K562 (cell line): ENCODE data around the gene SMC6. TPM values are rescaled to one million over a fixed set of nuclear protein-coding genes. Genes with fewer than 3 reads are reported as not detected.
A peak's percentile ranks its signal among the peaks of the same experiment; 100 is the strongest.

Experiments
- CBFA2T3 ChIP-seq: fragments of 450-650 bp; IDR thresholded peaks from 2 replicates; pipeline ENCODE4 v1.6.1; 2017
- CHCHD3 ChIP-seq: fragments of 250-450 bp; sonication (Bioruptor Pico); IDR thresholded peaks from 2 replicates; pipeline ENCODE4 v2.1.2; 2022; ENCODE audit warnings: mild to moderate bottlenecking
- CSDE1 ChIP-seq, 2 experiments: fragments of 450-650 bp; IDR thresholded peaks; 2 replicates each; pipeline ENCODE4 v1.6.1; 2016; ENCODE audit warnings: mild to moderate bottlenecking in 1 of 2
- ESRRA ChIP-seq: fragments of 450-650 bp; IDR thresholded peaks from 2 replicates; pipeline ENCODE4 v1.6.1; 2014; ENCODE audit warnings: low read depth, mild to moderate bottlenecking, moderate library complexity, borderline replicate concordance
- ETS2 ChIP-seq: IDR thresholded peaks from 2 replicates; pipeline ENCODE4 v1.6.1; 2016; ENCODE audit warnings: borderline replicate concordance, missing genetic modification characterization, mild to moderate bottlenecking, moderate library complexity, missing compliant biosample characterization; ENCODE audit not compliant: poor library complexity, severe bottlenecking
- ETV1 ChIP-seq: fragments of 450-650 bp; conservative IDR thresholded peaks from 2 replicates; pipeline ENCODE4 v1.6.1; 2016; ENCODE audit warnings: missing genetic modification characterization, control low read depth, low read depth, missing compliant biosample characterization
- FOSL1 ChIP-seq: fragments of 200-800 bp; sonication (Bioruptor generic); conservative IDR thresholded peaks from 2 replicates; pipeline ENCODE4 v1.6.1; 2016; ENCODE audit warnings: missing genetic modification characterization, missing compliant biosample characterization
- GATA2 ChIP-seq: sonication (generic); formaldehyde crosslinking; IDR thresholded peaks from 2 replicates; pipeline ENCODE4 v1.4.0; 2020; ENCODE audit warnings: mild to moderate bottlenecking, missing genetic modification reagents
- GATAD2B ChIP-seq: fragments of 450-650 bp; IDR thresholded peaks from 2 replicates; pipeline ENCODE4 v1.6.1; 2017; ENCODE audit warnings: mild to moderate bottlenecking, borderline replicate concordance
- HDGF ChIP-seq: fragments of 450-650 bp; IDR thresholded peaks from 2 replicates; pipeline ENCODE4 v1.6.1; 2016
- KAT7 ChIP-seq: sonication (generic); formaldehyde crosslinking; IDR thresholded peaks from 2 replicates; pipeline ENCODE4 v1.8.0; 2022; ENCODE audit warnings: missing genetic modification reagents, mild to moderate bottlenecking, borderline replicate concordance
- KDM5B ChIP-seq: fragments of 200-600 bp; sonication (generic); IDR thresholded peaks from 2 replicates; pipeline ENCODE4 v1.6.1; 2012; ENCODE audit warnings: low read depth, mild to moderate bottlenecking, moderate library complexity, low read length, control low read depth, inconsistent platforms; ENCODE audit not compliant: insufficient replicate concordance
- KLF16 ChIP-seq: IDR thresholded peaks from 2 replicates; pipeline ENCODE4 v1.6.1; 2016; ENCODE audit warnings: antibody characterized with exemption
- MCM7 ChIP-seq, 2 experiments: fragments of 450-650 bp; IDR thresholded peaks; 2 replicates each; pipeline ENCODE4 v1.6.1; 2016 to 2018
- MLX ChIP-seq, 2 experiments: fragments of 450-650 bp in 1 of 2; sonication (generic) in 1 of 2; formaldehyde crosslinking; conservative IDR thresholded peaks; 2 replicates each; pipeline versions ENCODE4 v1.4.0 to v1.8.1; 2020 to 2022; ENCODE audit warnings: mild to moderate bottlenecking in 1 of 2, missing genetic modification reagents in 1 of 2
- NELFE ChIP-seq: IDR thresholded peaks from 2 replicates; pipeline ENCODE4 v1.6.1; 2011; ENCODE audit warnings: mild to moderate bottlenecking; ENCODE audit not compliant: insufficient read depth, insufficient read length
- PHF8 ChIP-seq: fragments of 200-600 bp; sonication (generic); IDR thresholded peaks from 2 replicates; pipeline ENCODE4 v1.6.1; 2012; ENCODE audit warnings: mixed run types, mild to moderate bottlenecking, inconsistent platforms, low read length, moderate library complexity, borderline replicate concordance
- POLR2H ChIP-seq: IDR thresholded peaks from 2 replicates; pipeline ENCODE4 v1.6.1; 2016; ENCODE audit warnings: missing genetic modification characterization, low read depth, mild to moderate bottlenecking, control low read depth, missing compliant biosample characterization, moderate library complexity
- PTRF ChIP-seq: fragments of 450-650 bp; IDR thresholded peaks from 2 replicates; pipeline ENCODE4 v1.6.1; 2016; ENCODE audit warnings: mild to moderate bottlenecking, missing genetic modification characterization, missing compliant biosample characterization
- RAD21 ChIP-seq, 2 experiments: fragments of 250-450 bp in 1 of 2; fragments of 450-650 bp in 1 of 2; sonication (Bioruptor Pico) in 1 of 2; formaldehyde crosslinking in 1 of 2; IDR thresholded peaks in 1 of 2; conservative IDR thresholded peaks in 1 of 2; 2 replicates each; pipeline versions ENCODE4 v1.4.0 to v1.8.0; 2020 to 2022; ENCODE audit warnings: mild to moderate bottlenecking in 2 of 2, moderate library complexity in 1 of 2
- RBM14 ChIP-seq: fragments of 200-400 bp; formaldehyde crosslinking; IDR thresholded peaks from 2 replicates; pipeline ENCODE4 v1.6.1; 2018; ENCODE audit warnings: low read depth, mild to moderate bottlenecking, low read length, moderate library complexity, borderline replicate concordance; ENCODE audit not compliant: insufficient read depth
- SIN3A ChIP-seq, 2 experiments: fragments of 150-350 bp in 1 of 2; IDR thresholded peaks; 2 replicates each; pipeline ENCODE4 v1.6.1; 2011 to 2016; ENCODE audit warnings: borderline replicate concordance in 2 of 2, low read depth in 2 of 2, low read length in 2 of 2, mild to moderate bottlenecking in 2 of 2, moderate library complexity in 2 of 2; ENCODE audit not compliant: control insufficient read depth in 1 of 2
- SMARCC2 ChIP-seq: fragments of 450-650 bp; IDR thresholded peaks from 2 replicates; pipeline ENCODE4 v1.6.1; 2017; ENCODE audit warnings: antibody characterized with exemption, moderate library complexity, mild to moderate bottlenecking, low read depth
- XRCC4 ChIP-seq: IDR thresholded peaks from one replicate; pipeline ENCODE4 v1.6.1; 2011; ENCODE audit not compliant: insufficient read depth, insufficient read length; ENCODE audit errors: extremely low read depth
- ZNF140 ChIP-seq: fragments of 250-450 bp; sonication (Bioruptor Pico); IDR thresholded peaks from 2 replicates; pipeline ENCODE4 v1.8.0; 2021; ENCODE audit warnings: moderate library complexity, mild to moderate bottlenecking, inconsistent platforms
- ZNF165 ChIP-seq: fragments of 250-450 bp; sonication (Bioruptor Pico); IDR thresholded peaks from 2 replicates; pipeline ENCODE4 v1.4.0; 2020; ENCODE audit warnings: borderline replicate concordance
- ZNF24 ChIP-seq: fragments of 450-650 bp; IDR thresholded peaks from 2 replicates; pipeline ENCODE4 v1.6.1; 2016
- ZNF274 ChIP-seq: IDR thresholded peaks from 2 replicates; pipeline ENCODE4 v1.6.1; 2011; ENCODE audit warnings: low read depth, mild to moderate bottlenecking, low read length, moderate library complexity, borderline replicate concordance
- ZNF324 ChIP-seq: fragments of 250-450 bp; sonication (Bioruptor Pico); IDR thresholded peaks from 2 replicates; pipeline ENCODE4 v1.4.0; 2020; ENCODE audit warnings: mild to moderate bottlenecking
- ZNF445 ChIP-seq: fragments of 250-450 bp; sonication (Bioruptor Pico); IDR thresholded peaks from 2 replicates; pipeline ENCODE4 v1.4.0; 2020; ENCODE audit warnings: low read depth, mild to moderate bottlenecking, moderate library complexity
- ZNF764 ChIP-seq: fragments of 250-450 bp; sonication (Bioruptor Pico); IDR thresholded peaks from 2 replicates; pipeline ENCODE4 v1.4.0; 2020; ENCODE audit warnings: low read depth, mild to moderate bottlenecking, moderate library complexity
- polyA plus RNA-seq, 8 experiments: library from polyadenylated mRNA; depleted of rRNA in 4 of 8; stranded (reverse) in 5 of 8; unstranded in 3 of 8; fragments of >200 nt; fragmentation: Nextera tagmentation in 2 of 8; fragmentation: Illumina TruSeq in 1 of 8; extraction: Ambion mirVana in 2 of 8; extraction: Trizol in 1 of 8; gene quantifications; 2 replicates each; pipeline versions ENCODE4 v1.2.1 to v1.2.3, GENCODE V29; 2011 to 2014; ENCODE audit warnings: inconsistent platforms in 1 of 8, missing spikeins in 1 of 8
- total RNA-seq, 7 experiments: library from RNA; depleted of rRNA in 6 of 7; stranded (reverse); fragments of >200 nt in 6 of 7; fragmentation: Illumina TruSeq in 2 of 7; extraction: Trizol in 2 of 7; gene quantifications; 2 replicates each; pipeline versions ENCODE4 v1.2.1 to v1.2.3, GENCODE V29; 2011 to 2021; ENCODE audit warnings: low replicate concordance in 1 of 7

Gene SMC6
- total and polyA plus RNA-seq, 9 of the 15 experiments (the other 6 are each of a cell fraction or from before 2014, with no cell fraction given), result 14.2 to 75.9 (median 47.7) TPM

DNA sequence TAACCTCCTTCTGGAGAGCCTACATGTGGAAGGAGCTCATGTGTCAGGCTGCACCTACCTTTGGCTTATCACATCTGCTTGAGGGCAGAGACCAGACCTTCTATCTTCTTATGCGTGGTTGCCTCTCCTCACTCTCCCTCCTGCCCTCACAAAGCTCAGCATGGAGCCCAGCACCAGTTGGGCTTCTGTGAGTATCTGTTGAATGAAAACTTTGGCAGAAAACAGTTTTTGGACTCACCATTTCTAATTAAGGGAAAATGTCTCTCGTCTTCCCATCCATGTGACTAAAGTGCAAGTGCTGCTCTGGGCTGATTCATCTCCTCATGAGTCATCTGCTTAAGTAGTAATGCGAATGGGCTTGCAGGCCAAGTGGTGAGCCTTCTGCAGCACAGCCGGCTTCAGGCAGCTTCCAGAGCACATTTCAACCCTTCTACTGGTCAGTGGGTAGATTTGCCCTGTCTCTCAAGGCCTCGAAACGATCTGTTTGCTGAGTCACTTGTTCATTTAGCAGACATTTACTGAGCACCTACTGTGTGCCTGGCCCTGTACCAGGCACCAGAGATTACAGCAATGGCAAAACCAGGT, 110.5 kb downstream of the SMC6 start (continued):
- TF ChIP-seq GATA2 (CRISPR knock-in tag) (no peak), CHCHD3 (CRISPR knock-in tag) (no peak), MCM7 (IDR thresholded peaks at IDR 0.05) (no peak), SMARCC2 (peak; percentile 62), SIN3A (IDR thresholded peaks at IDR 0.05; ENCODE audit: borderline replicate concordance in 2 of 2, control insufficient read depth in 1 of 2, low read depth in 2 of 2, low read length in 2 of 2) (no peak), RAD21 (CRISPR knock-in tag; conservative IDR thresholded peaks at IDR 0.05 in 1 of 2, IDR thresholded peaks at IDR 0.05 in 1 of 2) (0 out of 4 replicates have a peak, but pooled peaks of 1 of the 2 experiments have one; percentile 8), ETV1 (no peak), PTRF (no peak), POLR2H (no peak), ESRRA (no peak), MLX (CRISPR knock-in tag; conservative IDR thresholded peaks at IDR 0.05) (no peak), CSDE1 (IDR thresholded peaks at IDR 0.05) (no peak), ZNF274 (no peak), XRCC4 (no peak), ZNF165 (CRISPR knock-in tag) (no peak), CBFA2T3 (no peak), PHF8 (peak; percentile 20; the same call in 1 of the 2 replicates), ZNF764 (CRISPR knock-in tag) (no peak), HDGF (no peak), ETS2 (no peak), KDM5B (peak; percentile 21), ZNF324 (no peak), FOSL1 (tag) (peak; percentile 98), NELFE (no peak), KAT7 (0 out of 2 replicates have a peak, but pooled peaks have one; percentile 14), KLF16 (no peak), ZNF24 (peak; percentile 34; the same call in 1 of the 2 replicates), RBM14 (no peak), ZNF445 (no peak), GATAD2B (no peak), ZNF140 (CRISPR knock-in tag) (no peak)
